Pancreas (tissue), 10 donors: ENCODE results near the gene CD47. TPM values are rescaled to one million over a fixed set of nuclear protein-coding genes. Genes with fewer than 3 reads are reported as not detected.

ENCODE experiments used
- ATAC-seq, 4 donors: fragments of 200-7000 bp; cut with Tn5 transposase; one replicate each; pipeline versions ENCODE4 v1.8.0 to v1.9.1; 2020; ENCODE audit warnings: mild to moderate bottlenecking in 4 of 4, moderate library complexity in 4 of 4
- DNase-seq, 6 donors: peaks; one replicate each; pipeline ENCODE4 v3.0.0-alpha.2; 2020
- FAIRE-seq: peaks from 2 replicates; lab custom pipeline; 2012; peaks lifted over from hg19 to GRCh38; lab: Jason Lieb, UNC
- H3K27ac ChIP-seq, 4 donors: fragments of 200-600 bp; sonication (generic); 1 replicate in 3 of 4; 2 replicates in 1 of 4; pipeline versions ENCODE4 v1.5.0 to v1.8.0; 2020
- H3K27me3 ChIP-seq, 4 donors: fragments of 200-600 bp; one replicate each; pipeline ENCODE4 v1.8.0; 2021
- H3K36me3 ChIP-seq, 3 donors: fragments of 200-600 bp; sonication (generic) in 1 of 3; one replicate each; pipeline versions ENCODE4 v1.5.0 to v1.8.0; 2020 to 2021
- H3K4me1 ChIP-seq, 3 donors: fragments of 200-600 bp; one replicate each; pipeline ENCODE4 v1.8.0; 2021
- H3K4me3 ChIP-seq, 4 donors: fragments of 200-600 bp; sonication (generic) in 2 of 4; one replicate each; pipeline versions ENCODE4 v1.5.0 to v1.8.0; 2020 to 2021
- H3K9me3 ChIP-seq, 4 donors: fragments of 200-600 bp; one replicate each; pipeline ENCODE4 v1.8.0; 2021
- WGBS, 2 donors: extraction: QIAGEN DNeasy Blood & Tissue Kit; methylation state at CpG; one replicate each; pipeline ENCODE4 v1.1.7; 2013; 5-methylcytosine and 5-hydroxymethylcytosine counted together
- intact Hi-C, 3 donors: fragments of 100-400 bp; cut with DNase I; formaldehyde crosslinking; loops; one replicate each; pipeline versions ENCODE4 v1.11.1 to v1.14.2; 2022
- polyA plus RNA-seq, 2 donors: library from polyadenylated mRNA; stranded (reverse); fragments of 200-250 nt; gene quantifications; one replicate each; pipeline ENCODE4 v1.2.3, GENCODE V29; 2013
- total RNA-seq, 6 donors: library from RNA; stranded (reverse); fragmentation: NEBNext Ultra II Directional in 4 of 6; extraction: Animal tissue kit (Norgen Biotek cat#: 25700) in 4 of 6; gene quantifications; one replicate each; pipeline versions ENCODE4 v1.2.1 to v1.2.4, GENCODE V29; 2021 to 2023
- TF ChIP-seq, protein P1 (sequence below), 4 donors: fragments of 200-600 bp; sonication (generic) in 3 of 4; IDR thresholded peaks; one replicate each; pipeline versions ENCODE4 v1.5.0 to v1.8.0; 2021; ENCODE audit warnings: antibody characterized with exemption in 4 of 4
- donor health status: healthy with polysubstance abuse.
- donor health status: DM: no; HTN: no; CAD: no; lungs with moderate emphysema.
- donor health status: DM: no; HTN: no; CAD: no.
- donor health status: control.
- donor health status: control.
- donor health status: Bipolar disorder and iron deficiency.
- donor health status: DM: yes; HTN: yes; CAD: no.
- donor health status: DM: no; HTN: no; CAD: no.
- donor health status: DM: no; HTN: no; CAD: no.
- donor health status: DM: yes; HTN: yes; CAD: no.

The CD47 gene
- total and polyA plus RNA-seq, 8 donors, result 14.8 to 107 (median 27.1) TPM

GRCh38 chr3:108025177-108025576 lies 65.7 kb downstream of the CD47 start:
- WGBS, 2 donors, result 82 to 85% methylated on average over 3 of the region's 3 CpGs
- no peaks in the 10 kb centered on the region for H3K36me3 ChIP-seq
- H3K4me1 ChIP-seq, result no peaks in the 10 kb centered on the region
- no peaks in the 10 kb centered on the region for H3K27me3 ChIP-seq
- no peaks in the 10 kb centered on the region for H3K9me3 ChIP-seq
- ATAC-seq (no peak), DNase-seq (no peak), FAIRE-seq (no peak)
- no peak overlapping the region for H3K27ac ChIP-seq
- intact Hi-C loops, result no loop called here
- no peak overlapping the region for H3K4me3 ChIP-seq
- TF ChIP-seq, protein P1, sequence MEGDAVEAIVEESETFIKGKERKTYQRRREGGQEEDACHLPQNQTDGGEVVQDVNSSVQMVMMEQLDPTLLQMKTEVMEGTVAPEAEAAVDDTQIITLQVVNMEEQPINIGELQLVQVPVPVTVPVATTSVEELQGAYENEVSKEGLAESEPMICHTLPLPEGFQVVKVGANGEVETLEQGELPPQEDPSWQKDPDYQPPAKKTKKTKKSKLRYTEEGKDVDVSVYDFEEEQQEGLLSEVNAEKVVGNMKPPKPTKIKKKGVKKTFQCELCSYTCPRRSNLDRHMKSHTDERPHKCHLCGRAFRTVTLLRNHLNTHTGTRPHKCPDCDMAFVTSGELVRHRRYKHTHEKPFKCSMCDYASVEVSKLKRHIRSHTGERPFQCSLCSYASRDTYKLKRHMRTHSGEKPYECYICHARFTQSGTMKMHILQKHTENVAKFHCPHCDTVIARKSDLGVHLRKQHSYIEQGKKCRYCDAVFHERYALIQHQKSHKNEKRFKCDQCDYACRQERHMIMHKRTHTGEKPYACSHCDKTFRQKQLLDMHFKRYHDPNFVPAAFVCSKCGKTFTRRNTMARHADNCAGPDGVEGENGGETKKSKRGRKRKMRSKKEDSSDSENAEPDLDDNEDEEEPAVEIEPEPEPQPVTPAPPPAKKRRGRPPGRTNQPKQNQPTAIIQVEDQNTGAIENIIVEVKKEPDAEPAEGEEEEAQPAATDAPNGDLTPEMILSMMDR (IDR thresholded peaks at IDR 0.05), result no peak

DNA sequence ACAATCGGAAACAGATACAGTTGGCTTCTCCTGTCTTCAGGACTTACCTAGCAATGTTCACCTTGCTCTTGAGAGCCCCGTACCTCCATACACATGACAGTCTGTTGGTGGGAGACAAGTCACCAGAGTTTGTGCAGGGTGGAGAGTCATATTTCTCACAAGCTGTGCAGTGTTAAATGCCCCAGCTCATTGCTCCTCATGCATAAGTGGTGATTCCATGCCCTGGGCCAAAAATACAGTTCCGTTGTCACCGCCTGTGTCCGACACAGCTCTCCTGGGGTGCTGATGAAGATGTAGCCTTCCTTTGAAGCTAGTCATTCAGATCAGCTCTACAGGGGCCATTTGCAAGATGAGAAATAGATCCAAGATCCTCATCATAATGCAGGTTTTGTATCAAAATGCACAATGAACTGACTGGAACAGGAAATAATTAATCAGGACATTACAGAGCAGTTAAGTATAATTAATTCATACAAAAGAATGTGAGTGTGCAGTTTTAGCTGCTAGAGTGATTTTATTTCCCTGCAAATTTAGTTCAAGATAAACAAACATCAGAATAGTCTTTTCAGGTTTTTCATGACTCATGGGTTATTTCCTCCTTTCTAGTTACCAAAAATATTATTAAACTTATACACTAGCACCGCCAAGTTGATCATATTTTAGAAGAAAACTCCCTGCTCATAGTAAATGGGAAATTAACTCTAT lies 66.5 kb downstream of the CD47 start:
- Histone ChIP-seq H3K4me1 (no peaks in the 10 kb centered on the region), H3K27ac (no peak overlapping the region), H3K36me3 (no peaks in the 10 kb centered on the region), H3K9me3 (no peaks in the 10 kb centered on the region), H3K4me3 (no peak overlapping the region), H3K27me3 (no peaks in the 10 kb centered on the region)
- no peak for ATAC-seq
- FAIRE-seq, result no peak
- intact Hi-C loops, result no loop called here
- TF ChIP-seq, protein P1 (IDR thresholded peaks at IDR 0.05), result no peak
- WGBS, 2 donors, result 74 to 78% methylated on average over 6 of the region's 6 CpGs
- no peak for DNase-seq

GRCh38 chr3:108022256-108023150 lies 68.3 kb downstream of the CD47 start:
- ATAC-seq (peak in 2 of 4 donors; percentile 37 to 80), DNase-seq (no peak), FAIRE-seq (no peak)
- WGBS, 2 donors, result 66 to 76% methylated on average over 3 of the region's 3 CpGs
- no peaks in the 10 kb centered on the region for H3K27me3 ChIP-seq
- TF ChIP-seq, protein P1 (IDR thresholded peaks at IDR 0.05), result no peak
- no peaks in the 10 kb centered on the region for H3K4me1 ChIP-seq
- no peak overlapping the region for H3K27ac ChIP-seq
- H3K9me3 ChIP-seq, result no peaks in the 10 kb centered on the region
- H3K36me3 ChIP-seq, result no peaks in the 10 kb centered on the region
- H3K4me3 ChIP-seq, result no peak overlapping the region
- intact Hi-C loops, result no loop called here

DNA sequence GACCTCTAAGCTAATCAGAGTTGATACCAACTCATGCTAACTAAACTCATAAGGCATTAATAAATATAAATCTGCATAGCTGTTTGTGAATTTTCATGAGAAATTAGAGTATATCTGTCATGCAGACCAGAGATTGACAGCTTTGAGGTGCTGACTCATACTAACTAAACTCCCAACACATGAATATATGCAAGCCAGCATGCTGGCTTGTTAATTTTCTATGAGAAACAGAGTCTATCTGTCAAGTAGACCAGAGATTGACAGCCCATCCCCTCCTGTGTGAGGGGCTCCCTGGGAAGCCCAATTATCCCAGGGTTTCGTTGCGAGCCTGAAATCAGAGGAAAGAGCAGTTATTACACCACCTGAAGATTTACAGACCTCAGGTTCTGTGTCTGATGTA lies 69.3 kb downstream of the CD47 start:
- TF ChIP-seq, protein P1 (IDR thresholded peaks at IDR 0.05), result no peak
- intact Hi-C loops, result no loop called here
- Histone ChIP-seq H3K4me3 (no peak overlapping the region), H3K4me1 (no peaks in the 10 kb centered on the region), H3K9me3 (no peaks in the 10 kb centered on the region), H3K27ac (no peak overlapping the region), H3K27me3 (no peaks in the 10 kb centered on the region), H3K36me3 (no peaks in the 10 kb centered on the region)
- ATAC-seq (no peak), FAIRE-seq (no peak), DNase-seq (no peak)
- 94 to 100% methylated on average over 2 of the region's 2 CpGs for WGBS, 2 donors
